Psoas muscle (tissue), 8 donors: ENCODE measurements around the gene HSPA13. TPM values are rescaled to one million over a fixed set of nuclear protein-coding genes. Genes with fewer than 3 reads are reported as not detected.
"Not testable (repeated sequence)": the region's sequence is repeated elsewhere in the genome, so short reads cannot be mapped to it uniquely, and the experiment has no call there.

ENCODE experiments used
- ATAC-seq, 4 donors: fragments of 200-7000 bp; cut with Tn5 transposase; one replicate each; pipeline ENCODE4 v1.9.1; 2020; ENCODE audit warnings: moderate library complexity in 3 of 4, mild to moderate bottlenecking in 2 of 4
- DNase-seq, 2 donors: peaks; one replicate each; pipeline ENCODE4 v3.0.0-alpha.2; 2020
- H3K27ac ChIP-seq: fragments of 200-600 bp; one replicate; pipeline ENCODE4 v1.8.0; 2022
- H3K27me3 ChIP-seq, 3 donors: fragments of 200-600 bp in 1 of 3; one replicate each; pipeline versions ENCODE4 v1.6.1 to v1.8.0; 2013 to 2022; ENCODE audit warnings: low read length in 2 of 3, mild to moderate bottlenecking in 2 of 3, moderate library complexity in 1 of 3; ENCODE audit not compliant: insufficient read depth in 3 of 3
- H3K36me3 ChIP-seq, 2 donors: fragments of 200-600 bp in 1 of 2; one replicate each; pipeline versions ENCODE4 v1.6.1 to v1.8.0; 2013 to 2022; ENCODE audit warnings: low read depth in 1 of 2, mild to moderate bottlenecking in 1 of 2, moderate library complexity in 1 of 2; ENCODE audit not compliant: insufficient read depth in 1 of 2
- H3K4me1 ChIP-seq: fragments of 200-600 bp; one replicate; pipeline ENCODE4 v1.8.0; 2022
- H3K4me3 ChIP-seq: fragments of 200-600 bp; one replicate; pipeline ENCODE4 v1.8.0; 2022; ENCODE audit warnings: mild to moderate bottlenecking
- H3K9me3 ChIP-seq: fragments of 200-600 bp; one replicate; pipeline ENCODE4 v1.8.0; 2022
- CTCF ChIP-seq: fragments of 200-600 bp; IDR thresholded peaks from one replicate; pipeline ENCODE4 v1.8.0; 2022; ENCODE audit warnings: antibody characterized with exemption
- WGBS, 3 donors: extraction: QIAGEN DNeasy Blood & Tissue Kit; methylation state at CpG; one replicate each; pipeline versions ENCODE4 v1.1.6 to v1.1.7; 2013; 5-methylcytosine and 5-hydroxymethylcytosine counted together
- intact Hi-C, 2 donors: fragments of 100-400 bp; cut with DNase I; formaldehyde crosslinking; loops; one replicate each; pipeline versions ENCODE4 v1.11.0 to v1.14.2; 2022
- polyA plus RNA-seq, 3 donors: library from polyadenylated mRNA; stranded (reverse); fragments of 200-250 nt; gene quantifications; one replicate each; pipeline ENCODE4 v1.2.3, GENCODE V29; 2013
- total RNA-seq, 4 donors: library from RNA; stranded (reverse); fragmentation: NEBNext Ultra II Directional in 2 of 4; extraction: Animal tissue kit (Norgen Biotek cat#: 25700) in 2 of 4; gene quantifications; one replicate each; pipeline versions ENCODE4 v1.2.1 to v1.2.4, GENCODE V29; 2021 to 2023
- donor health status: healthy with polysubstance abuse.
- donor health status: DM: no; HTN: no; CAD: no; lungs with moderate emphysema.
- donor health status: Bipolar disorder and iron deficiency.
- donor health status: healthy.
- donor health status: DM: yes; HTN: yes; CAD: no.
- donor health status: DM: no; HTN: no; CAD: no.
- donor health status: DM: no; HTN: no; CAD: no.
- donor health status: DM: yes; HTN: yes; CAD: no.

Gene HSPA13
- total and polyA plus RNA-seq, 7 donors, result 5.7 to 14.1 (median 8.6) TPM

- Histone ChIP-seq H3K27me3 (no peaks in the 10 kb centered on the region), H3K9me3 (no peaks in the 10 kb centered on the region), H3K4me1 (no peaks in the 10 kb centered on the region), H3K27ac (no peak overlapping the region), H3K4me3 (no peak overlapping the region), H3K36me3 (no peaks in the 10 kb centered on the region)
- ATAC-seq, result no peak
- TF ChIP-seq CTCF, result no peak
- no peak for DNase-seq
- intact Hi-C loops, result no loop called here
Observed at GRCh38 chr21:14353231-14353630, 29.7 kb downstream of the HSPA13 start.

- H3K27ac ChIP-seq, H3K27me3 ChIP-seq, H3K36me3 ChIP-seq, H3K4me1 ChIP-seq, DNase-seq, intact Hi-C loops, H3K9me3 ChIP-seq, ATAC-seq, H3K4me3 ChIP-seq: not testable (repeated sequence)
- 70 to 77% (median 76%) methylated on average over 2 of the region's 2 CpGs for WGBS, 3 donors
Observed at GRCh38 chr21:14327346-14327745, 55.6 kb downstream of the HSPA13 start.

GRCh38 chr21:14325595-14325994 is 57.4 kb downstream of the HSPA13 start:
- H3K9me3 ChIP-seq, result no peaks in the 10 kb centered on the region
- TF ChIP-seq CTCF, result no peak

More at GRCh38 chr21:14325595-14325994, 57.4 kb downstream of the HSPA13 start:
- DNase-seq (no peak), ATAC-seq (no peak)
- Histone ChIP-seq H3K27ac (no peak overlapping the region), H3K27me3 (no peaks in the 10 kb centered on the region), H3K4me1 (no peaks in the 10 kb centered on the region), H3K36me3 (no peaks in the 10 kb centered on the region), H3K4me3 (no peak overlapping the region)
- 66 to 78% (median 76%) methylated on average over 2 of the region's 2 CpGs for WGBS, 3 donors
- intact Hi-C loops, result no loop called here

Other genes with a start within 250 kb of the HSPA13 start
- not detected for gene LIPI, start 172.2 kb downstream of the HSPA13 start, total RNA-seq
- not detected for gene LIPI, start 172.2 kb downstream of the HSPA13 start, polyA plus RNA-seq
- not detected for gene RBM11, start 167.0 kb downstream of the HSPA13 start, total RNA-seq
- under 1 TPM in 1 of 3 donors, not detected in 2; 0.10 TPM for gene RBM11, start 167.0 kb downstream of the HSPA13 start, polyA plus RNA-seq
- gene SAMSN1, start 163.2 kb upstream of the HSPA13 start, total RNA-seq, result 1 to 10 TPM in 1 of 4 donors, under 1 TPM in 3; 0.65 to 1.8 (median 0.85) TPM
- gene SAMSN1, start 163.2 kb upstream of the HSPA13 start, polyA plus RNA-seq, result under 1 TPM; 0.31 to 0.58 (median 0.53) TPM